Gastroesophageal sphincter (tissue), 2 donors: ENCODE measurements around the gene CPD.

Source experiments
- POLR2A ChIP-seq, 2 donors: fragments of 450-650 bp; IDR thresholded peaks; one replicate each; pipeline ENCODE4 v1.6.1; 2017; ENCODE audit warnings: antibody characterized with exemption in 2 of 2, mild to moderate bottlenecking in 2 of 2, moderate library complexity in 1 of 2
- POLR2AphosphoS5 ChIP-seq: sonication (generic); formaldehyde crosslinking; IDR thresholded peaks from one replicate; pipeline ENCODE4 v1.6.1; 2017; ENCODE audit warnings: antibody characterized with exemption

DNA sequence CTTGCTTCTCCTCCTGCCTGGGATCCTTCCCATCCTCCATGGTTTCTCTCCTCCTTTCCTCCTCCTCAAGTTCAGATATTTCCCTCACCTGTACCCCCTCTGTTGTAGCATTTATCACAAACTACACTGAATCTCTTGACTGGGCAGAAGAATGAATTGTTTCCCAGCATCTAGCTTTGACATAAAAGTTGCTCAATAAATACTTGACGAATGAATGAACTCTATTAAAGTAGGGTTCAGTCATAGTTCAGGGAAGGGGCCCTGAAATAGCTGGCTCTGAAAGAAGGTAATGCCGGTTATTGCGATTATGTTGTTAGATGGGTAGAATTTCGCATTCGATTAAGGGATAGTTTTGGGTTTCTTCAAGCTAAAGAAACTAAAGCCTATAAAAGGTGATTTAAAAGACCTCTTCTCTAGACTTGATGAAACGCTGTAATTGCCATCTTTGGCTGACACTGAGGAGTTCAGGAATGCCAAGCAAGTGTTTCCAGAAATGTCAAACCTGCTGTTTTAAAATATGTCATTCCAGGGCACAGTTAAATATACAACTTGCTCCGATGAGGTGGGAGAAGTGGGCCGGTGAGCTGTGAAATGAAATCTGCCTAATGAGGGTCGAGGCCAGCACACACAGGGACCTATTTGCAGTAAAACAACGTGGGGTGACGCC is 1.0 kb upstream of the CPD start:
- TF ChIP-seq POLR2A (IDR thresholded peaks at IDR 0.05) (no peak), POLR2AphosphoS5 (no peak)
